Suppressor macrophage (primary cell): ENCODE results near the gene CAPN9.
"Not testable (repeated sequence)": the region's sequence is repeated elsewhere in the genome, so short reads cannot be mapped to it uniquely, and the experiment has no call there.

Experiments used
- DNase-seq, 4 experiments: peaks; one replicate each; pipeline ENCODE4 v3.0.0-alpha.2; 2020 to 2022
- total RNA-seq, 17 experiments: gene quantifications; one replicate each; lab custom pipeline; 2026; ENCODE audit warnings: mixed read lengths in 6 of 17, inconsistent platforms in 3 of 17; lab: John Stamatoyannopoulos, UW

Gene CAPN9, protein sequence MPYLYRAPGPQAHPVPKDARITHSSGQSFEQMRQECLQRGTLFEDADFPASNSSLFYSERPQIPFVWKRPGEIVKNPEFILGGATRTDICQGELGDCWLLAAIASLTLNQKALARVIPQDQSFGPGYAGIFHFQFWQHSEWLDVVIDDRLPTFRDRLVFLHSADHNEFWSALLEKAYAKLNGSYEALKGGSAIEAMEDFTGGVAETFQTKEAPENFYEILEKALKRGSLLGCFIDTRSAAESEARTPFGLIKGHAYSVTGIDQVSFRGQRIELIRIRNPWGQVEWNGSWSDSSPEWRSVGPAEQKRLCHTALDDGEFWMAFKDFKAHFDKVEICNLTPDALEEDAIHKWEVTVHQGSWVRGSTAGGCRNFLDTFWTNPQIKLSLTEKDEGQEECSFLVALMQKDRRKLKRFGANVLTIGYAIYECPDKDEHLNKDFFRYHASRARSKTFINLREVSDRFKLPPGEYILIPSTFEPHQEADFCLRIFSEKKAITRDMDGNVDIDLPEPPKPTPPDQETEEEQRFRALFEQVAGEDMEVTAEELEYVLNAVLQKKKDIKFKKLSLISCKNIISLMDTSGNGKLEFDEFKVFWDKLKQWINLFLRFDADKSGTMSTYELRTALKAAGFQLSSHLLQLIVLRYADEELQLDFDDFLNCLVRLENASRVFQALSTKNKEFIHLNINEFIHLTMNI
- total RNA-seq: 0 to 2.3 (median 0) reads per million in 17 experiments

DNA sequence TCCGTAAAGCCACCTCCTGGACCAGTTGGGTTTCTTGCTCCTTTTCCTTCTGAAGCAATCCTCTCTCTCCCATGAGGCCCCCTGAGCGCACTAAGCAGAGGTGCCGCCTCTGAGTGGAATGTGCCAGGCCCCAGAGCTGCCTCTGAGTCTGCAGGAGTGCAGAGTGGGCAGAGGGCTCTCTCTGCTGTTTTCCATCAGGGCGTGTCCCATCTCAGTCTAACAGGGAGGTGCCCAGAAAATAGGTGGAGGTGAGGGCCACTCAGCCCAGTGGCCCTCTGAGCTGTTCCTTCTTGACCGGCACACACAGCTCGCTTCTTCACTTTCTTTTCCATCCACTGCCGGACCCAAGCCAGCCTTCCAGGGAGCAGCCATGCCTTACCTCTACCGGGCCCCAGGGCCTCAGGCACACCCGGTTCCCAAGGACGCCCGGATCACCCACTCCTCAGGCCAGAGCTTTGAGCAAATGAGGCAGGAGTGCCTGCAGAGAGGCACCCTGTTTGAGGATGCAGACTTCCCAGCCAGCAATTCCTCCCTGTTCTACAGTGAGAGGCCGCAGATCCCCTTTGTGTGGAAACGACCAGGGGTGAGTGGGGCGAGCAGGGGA, at the start of gene CAPN9:
Gene CAPN9 (plus strand): TSS at position 262 of the 604 bp plus-strand sequence. CDS start 109 bp downstream, at position 371.
- no peak for DNase-seq

DNA sequence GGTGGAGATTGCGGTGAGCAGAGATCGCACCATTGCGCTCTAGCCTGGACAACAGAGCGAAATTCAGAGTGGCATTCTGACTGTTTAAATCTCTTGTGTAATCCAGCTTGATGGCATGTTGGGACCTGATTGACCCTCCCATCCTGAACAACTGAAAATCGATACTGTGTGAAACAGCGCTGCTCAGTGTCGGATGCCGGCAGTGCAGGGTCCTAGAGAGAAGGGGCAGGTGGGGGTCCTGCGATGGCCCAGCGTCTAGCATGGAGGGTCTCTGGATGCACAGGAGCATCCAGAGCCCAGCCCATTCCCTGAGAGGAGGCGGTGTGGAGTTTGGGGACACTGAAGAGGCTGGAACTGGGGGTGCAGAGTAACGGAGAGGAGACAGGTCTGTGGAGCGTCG, 49.1 kb upstream of the CAPN9 start:
- DNase-seq: no peak

DNA sequence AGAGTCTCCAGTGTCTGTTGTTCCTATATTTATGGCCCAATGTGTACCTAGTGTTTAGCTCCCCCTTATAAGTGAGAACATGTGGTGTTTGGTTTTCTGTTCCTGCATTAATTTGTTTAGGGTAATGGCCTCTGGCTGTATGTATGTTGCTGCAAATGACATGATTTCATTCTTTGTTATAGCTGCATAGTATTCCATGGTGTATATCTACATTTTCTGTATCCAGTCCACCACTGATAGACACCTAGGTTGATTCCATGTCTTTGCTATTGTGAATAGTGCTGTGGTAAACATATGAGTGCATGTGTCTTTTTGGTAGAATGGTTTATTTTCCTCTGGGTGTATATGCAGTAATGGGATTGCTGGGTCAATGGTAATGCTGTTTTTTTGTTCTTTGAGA, 48.2 kb upstream of the CAPN9 start:
- DNase-seq: not testable (repeated sequence)

DNA sequence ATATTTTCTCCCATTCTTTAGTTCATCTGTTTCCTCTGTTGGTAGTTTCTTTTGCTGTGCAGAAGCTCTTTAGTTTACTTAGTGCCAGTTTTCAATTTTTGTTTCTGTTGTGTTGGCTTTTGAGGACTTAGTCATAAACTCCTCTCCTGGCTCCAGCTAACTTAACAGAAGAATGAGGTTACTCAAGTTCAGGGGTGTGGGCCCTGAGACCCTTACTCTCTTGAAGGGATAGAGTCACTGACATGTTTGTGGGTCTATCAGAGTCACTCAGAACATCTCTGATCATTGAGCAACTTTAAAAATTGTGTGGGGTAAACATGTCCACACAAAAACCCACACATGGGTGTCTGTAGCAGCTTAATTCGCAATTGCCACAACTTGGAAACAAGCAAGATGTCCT, 47.5 kb upstream of the CAPN9 start:
- DNase-seq: no peak

DNA sequence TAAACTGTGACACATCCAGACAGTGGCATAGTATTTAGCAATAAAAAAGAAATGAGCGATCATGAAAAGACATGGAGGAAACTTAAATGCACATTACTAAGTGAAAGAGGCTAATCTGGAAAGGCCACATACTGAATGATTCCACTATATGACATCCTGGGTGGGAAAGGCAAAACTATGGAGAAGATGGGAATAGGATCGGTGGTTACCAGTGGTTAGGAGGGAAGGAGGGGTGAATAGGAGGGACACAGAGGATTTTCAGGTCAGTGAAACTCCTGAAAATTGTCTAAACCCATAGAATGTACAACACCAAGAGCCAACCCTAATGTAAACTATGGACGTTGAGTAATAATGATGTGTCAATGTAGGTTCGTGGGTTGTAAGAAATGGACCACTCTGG, 47.1 kb upstream of the CAPN9 start:
- DNase-seq: no peak

DNA sequence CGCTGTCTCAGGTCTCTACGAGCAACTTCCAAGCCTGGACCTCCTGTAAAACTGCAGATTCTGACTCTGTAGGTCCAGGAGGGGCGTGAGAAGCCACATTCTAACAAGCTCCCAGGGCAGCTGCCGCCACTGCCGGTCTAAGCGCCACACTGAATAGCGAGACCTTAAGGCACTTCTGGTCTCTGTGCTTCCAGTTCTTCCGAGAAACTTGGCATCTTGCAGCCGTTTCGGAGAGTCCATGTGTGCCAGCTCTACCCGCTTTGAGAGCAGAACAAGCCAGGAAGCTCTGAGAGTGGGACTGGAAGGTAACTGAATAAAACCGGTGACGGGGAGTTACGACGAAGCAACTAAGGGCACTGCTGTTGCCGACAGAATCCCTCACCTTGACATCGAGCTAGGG, 45.8 kb upstream of the CAPN9 start:
- no peak for DNase-seq

DNA sequence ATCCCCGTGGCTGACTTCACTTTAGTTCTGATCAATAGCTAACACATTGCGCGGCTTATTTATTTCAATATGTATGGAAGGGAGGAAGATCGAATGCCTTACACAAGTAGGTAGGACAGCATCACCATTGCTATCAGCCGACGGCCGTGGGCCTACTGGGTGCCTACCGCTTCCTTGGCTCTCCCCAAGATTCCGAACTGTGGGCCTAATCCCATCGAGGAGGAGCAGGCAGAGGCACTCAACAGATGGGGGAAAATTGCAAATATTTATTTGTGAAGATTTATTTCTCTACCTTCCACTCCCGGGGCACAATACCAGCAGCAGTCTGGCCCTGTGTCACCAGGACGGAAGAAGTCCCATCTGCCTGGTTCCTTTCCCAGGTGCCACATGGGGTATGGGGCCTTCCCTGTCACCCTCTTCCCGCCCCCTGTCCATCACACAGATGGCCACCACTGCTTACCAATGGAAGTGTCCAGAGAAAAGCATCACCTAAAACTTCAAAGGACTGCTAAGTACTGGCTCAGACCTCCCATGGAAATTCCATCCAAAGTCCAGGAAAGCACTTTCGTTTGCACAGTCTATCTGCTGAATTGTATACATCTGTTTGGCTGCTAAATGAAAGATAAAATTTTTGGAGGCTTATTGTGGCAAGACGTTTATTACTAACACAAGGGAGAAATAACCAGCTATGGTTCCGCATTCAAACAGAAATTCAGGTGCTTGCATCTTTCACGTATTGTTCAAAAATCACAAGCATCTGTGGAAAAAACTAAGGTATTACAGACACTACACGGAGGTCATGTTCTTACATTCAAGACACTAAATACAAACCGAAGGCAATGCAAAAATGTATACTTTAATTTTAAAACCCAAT, 45.1 kb upstream of the CAPN9 start:
- DNase-seq: no peak

DNA sequence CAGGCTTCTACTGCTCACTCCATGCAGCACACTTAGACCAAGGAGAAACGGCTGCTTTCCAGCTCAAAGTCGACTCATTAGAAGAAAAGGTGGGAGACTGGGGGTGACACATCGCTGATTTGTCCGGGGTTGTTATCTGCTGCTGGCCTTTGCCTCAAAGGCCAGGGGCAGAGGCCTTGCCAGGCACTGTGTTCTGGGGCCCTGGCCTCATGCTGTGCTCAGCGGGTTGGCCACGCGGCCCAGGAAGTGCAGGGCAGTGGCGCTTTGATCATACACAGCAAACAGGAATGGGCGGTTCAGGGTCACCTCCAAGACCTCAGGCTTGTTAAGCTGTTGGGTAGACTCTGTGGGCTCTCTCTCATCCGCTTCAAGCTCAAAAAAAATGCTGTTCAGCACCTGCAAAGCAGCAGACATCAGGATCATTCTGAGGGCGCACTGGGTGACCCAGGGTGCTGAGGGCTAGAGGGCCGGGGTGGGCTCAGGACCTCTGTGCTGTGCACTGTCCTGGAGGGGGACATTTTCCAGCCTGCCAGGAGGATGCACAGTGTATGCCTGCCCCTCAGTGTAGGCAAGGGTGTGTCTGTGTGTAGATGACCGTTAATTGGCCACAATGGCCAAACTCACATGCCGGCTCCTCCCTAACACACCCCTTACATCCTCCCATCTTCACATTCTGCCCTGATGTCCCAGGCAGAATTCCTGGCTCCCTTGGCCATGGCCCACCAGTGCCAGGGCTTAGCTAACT, 44.1 kb upstream of the CAPN9 start:
- DNase-seq: no peak

DNA sequence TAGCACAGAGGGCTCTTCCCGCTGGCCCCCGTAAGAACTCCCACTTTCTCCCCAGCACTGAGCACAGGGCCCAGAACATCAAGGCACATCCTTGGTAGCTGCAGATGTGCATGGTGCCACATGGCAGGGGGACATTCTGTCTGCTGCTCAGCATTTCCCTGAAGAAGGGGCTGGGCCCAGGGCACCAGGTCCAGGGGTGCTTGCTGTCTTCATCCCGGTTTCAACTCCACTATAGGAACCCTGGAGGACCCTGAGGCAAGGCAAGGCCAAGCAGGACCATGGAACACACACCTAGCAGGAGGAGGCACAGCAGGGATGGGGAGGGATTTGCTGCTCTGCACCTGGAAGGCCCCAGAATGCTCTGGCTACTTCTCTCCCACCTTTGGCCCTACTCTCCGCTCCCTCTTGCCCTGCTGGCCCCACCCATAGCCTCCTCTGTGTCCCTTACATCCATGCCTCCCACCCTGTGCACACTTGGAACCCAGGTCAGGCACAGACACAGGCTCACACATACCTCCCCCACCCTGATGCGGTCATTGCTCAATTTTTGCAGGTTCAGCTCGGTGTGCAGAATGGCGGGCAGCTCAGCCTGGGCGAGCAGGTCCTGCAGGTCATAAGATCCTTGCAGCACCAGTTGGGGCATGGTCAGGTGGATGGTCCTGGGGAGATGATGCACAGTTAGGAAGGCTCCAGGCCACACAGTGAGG, 43.4 kb upstream of the CAPN9 start:
- DNase-seq: no peak

DNA sequence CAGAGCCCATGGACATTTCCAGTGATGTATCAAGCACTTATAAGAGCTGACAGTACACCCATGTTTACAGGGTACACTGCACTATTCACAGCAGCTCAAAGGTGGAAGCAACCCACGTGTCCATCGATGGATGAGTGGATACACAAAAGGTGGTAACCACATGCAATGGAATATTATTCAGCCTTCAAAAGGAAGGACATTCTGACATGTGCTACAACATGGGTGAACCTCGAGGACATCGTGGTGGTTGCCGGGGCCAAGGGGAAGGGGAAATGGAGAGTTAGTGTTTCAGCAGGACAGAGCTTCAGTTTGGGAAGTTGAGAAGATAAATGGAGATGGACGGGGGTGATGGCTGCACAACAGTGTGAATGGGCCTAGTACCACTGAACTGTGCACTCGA, 42.4 kb upstream of the CAPN9 start:
- DNase-seq: no peak

DNA sequence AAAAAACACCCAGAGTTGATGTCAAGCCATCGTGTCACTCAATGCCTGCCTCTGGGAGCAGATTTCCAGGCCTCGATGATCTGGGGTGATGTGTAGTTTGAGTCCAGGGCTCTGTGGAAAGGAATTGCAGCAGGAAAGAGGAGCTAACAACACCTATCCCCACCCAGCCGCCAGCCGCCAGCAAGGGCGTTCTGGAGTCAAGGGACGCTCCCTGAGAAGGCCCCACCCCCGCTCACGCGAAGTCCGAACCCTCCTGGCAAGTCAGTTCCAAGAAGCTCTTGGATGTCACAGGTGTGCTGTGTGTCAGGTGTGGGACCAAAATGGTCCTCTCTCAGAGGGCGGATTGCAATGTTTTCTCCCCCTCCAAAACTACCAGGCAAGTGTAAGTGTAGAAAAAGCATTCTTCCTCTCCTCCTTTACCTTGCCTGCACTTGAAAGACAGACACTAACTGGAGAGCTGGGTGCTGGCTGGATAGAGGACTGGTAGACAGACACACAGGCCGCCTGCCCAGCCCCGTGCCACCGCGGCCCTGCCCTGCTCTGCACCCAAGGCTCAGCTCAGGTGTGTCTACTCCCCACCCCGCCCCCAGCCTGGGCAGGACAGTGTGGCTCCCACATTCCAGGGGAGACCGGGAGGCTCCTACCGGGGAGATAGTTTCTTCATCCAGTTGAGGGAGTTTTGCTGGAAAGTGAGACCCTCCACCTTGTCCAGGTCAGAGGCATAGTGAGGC, 41.7 kb upstream of the CAPN9 start:
- DNase-seq: no peak

DNA sequence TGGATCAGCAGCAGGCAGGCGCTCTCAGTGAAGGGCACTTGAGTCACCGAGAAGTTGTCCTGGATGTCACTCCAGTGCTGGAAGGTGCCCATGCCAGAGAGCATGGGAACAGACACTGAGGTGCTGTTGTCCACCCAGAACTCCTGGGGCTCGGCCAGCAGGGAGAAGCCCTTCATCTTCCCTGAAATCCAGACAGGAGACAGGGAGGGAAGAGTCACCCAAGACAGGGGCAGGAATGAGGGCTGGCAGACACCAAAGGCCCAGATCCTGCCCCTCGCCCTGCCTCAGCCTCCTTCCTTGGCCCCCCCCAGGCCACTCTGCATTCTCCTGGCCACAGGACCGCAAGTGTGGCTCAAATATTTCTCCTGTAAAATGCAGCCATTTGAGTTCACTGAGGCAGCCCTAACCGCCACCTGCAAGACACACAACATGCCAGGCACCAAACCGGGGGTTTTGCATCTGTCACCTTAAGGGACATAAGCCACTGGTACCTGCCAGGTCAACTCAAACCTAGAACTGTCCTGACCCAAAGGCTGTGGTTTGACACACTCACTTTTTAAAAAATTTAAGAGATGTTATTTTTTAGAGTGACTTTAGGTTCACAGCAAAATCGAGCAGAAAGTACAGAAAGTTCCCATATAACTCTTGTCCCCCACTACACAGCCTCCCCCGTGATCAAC, 41.0 kb upstream of the CAPN9 start:
- DNase-seq: no peak

DNA sequence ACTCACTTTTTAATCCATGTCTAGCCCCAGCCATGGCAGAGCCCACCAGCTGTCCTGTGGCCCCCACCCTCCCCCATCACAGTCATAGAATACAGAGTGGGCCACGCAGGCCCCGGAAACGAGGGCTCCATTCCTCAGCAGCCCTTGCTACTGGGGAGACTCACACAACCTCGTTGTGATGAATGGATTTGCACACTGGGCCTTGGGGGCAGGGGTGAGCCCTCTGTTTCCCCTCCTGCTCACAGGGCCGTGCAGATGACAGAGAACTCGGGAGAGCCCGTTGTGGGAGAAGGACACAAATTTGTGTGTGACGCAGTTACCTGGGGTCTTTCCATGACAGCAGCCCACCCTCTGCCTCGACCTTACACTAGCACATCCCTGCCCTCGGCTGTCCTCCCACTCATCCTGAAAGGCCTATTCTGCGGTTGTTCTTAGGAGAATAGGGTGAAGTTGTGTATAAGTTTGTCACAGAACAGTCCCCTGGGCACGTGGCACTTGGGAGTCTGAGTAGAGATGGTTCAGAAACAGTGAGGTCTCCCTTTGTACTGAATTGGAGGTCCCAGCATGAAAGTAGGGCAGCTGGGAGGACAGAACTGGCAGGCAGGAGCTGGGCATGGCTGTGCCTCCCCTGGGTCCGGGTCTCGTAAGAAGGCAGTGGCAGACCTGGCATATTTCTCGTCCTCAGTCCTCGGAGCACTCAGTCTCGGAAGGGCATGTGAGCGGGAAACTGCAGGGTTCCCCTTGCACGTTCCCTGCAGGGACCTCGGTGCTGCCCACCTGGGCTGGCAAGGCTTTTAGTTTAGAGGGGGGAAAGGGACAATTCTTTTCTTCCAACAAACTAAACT, 40.1 kb upstream of the CAPN9 start:
- no peak for DNase-seq

DNA sequence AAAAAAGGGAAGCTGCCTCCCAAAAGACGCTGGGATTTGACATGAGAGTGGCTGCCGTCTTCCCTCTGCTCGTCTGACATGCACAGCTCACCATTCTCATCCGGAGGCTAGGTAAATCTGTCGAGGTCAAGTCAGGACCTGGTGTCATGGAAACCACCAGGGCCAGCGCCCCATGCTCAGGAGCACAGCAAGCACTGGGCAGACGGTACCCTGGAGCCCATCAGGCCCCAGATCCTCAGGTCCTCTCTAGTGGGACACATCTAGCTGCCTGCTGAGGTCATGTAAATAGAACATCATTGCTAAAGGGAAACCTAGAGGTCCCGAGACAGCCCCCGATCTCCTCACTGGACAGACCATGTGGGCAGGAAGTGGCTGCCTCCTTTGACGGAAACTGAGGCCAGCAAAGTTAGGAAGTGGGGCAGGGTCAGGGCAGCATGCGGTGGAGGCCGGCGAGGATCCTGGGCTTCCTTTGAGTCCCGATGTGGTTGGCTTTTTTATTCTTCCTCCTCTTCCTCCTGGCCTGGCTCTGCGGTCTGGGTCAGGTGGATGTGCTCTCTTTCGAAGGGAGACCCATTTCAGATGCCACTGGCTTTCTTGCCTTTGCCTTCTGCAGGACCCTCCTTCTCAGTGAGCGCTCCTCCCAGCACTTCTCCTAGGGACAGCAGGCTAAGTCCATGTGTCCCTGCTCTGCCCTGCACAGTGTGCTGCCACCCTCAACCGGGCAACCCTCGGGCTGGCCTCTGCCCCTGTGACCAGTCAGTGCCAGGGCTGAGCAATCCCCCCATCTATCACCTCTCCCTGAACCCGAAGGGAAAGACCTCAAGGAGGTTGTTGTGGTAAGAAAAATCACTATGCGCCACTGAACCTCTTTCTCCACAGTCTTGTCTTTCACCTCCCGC, 39.2 kb upstream of the CAPN9 start:
- DNase-seq: no peak

DNA sequence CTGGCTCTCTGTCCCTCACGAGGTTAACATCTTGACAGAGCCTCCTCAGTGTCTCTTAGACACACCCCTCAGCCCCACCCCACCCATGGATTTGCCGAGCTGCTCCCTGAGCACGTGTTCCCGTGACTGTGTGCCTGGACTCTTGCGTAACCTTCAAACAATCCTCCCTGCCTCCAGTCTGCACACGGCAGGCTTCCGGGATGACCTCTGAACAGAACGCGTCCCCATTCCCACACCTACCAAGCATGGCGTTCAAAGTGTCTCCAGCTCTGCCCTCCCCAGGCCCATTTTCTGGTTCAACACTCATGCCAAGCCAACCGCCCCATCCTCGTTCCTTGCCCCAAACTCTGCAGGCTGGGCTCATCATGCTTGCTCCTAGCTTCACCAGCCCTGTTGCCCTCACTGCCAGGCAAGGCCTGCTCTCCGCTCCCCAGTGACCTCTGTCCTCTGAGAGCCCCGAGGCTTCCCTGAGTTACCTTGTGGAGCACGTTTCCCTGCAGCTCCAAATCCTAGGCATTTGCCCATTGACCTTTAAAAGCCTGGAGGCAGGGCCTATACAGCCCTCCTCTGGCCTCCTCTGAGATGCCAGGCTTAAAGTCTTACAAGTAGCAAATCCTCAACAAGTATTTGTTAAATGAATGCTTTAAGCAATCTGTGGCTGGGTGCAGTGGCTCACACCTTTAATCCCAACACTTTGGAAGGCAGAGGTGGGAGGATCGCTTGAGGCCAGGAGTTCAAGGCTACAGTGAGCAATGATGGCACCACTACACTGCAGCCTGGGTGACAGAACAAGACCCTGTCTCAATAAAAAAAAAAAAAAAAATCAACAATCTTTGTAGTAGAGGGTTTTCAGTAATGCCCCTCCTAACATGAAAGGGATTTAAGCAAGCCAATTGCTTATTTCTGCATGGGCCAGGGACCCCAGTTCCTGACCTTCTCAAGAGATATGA, 38.3 kb upstream of the CAPN9 start:
- DNase-seq: peak in 1 of 4 experiments; percentile 10
